CD4-positive, alpha-beta memory T cell (primary cell): ENCODE data around the gene CCDC110. TPM values are rescaled to one million over a fixed set of nuclear protein-coding genes. Genes with fewer than 3 reads are reported as not detected.

Experiments used
- CTCF ChIA-PET: fragments of 350-600 bp; sonication (Branson Sonifier 250); formaldehyde crosslinking; loops from one replicate; lab custom pipeline; 2021; ENCODE audit warnings: inconsistent platforms; ENCODE audit not compliant: partially characterized antibody; lab: Charles Lee
- POLR2A ChIA-PET: fragments of 350-600 bp; sonication (Branson Sonifier 250); formaldehyde crosslinking; loops from one replicate; lab custom pipeline; 2021; ENCODE audit not compliant: partially characterized antibody; lab: Charles Lee
- DNase-seq, 5 donors: peaks; one replicate each; pipeline versions ENCODE4 v3.0.0 to v3.0.0-alpha.2; 2020 to 2022; ENCODE audit warnings: mixed read lengths in 1 of 5
- H3K27ac ChIP-seq: one replicate; pipeline ENCODE4 v1.7.0; 2013; ENCODE audit warnings: low read depth, low read length
- H3K27me3 ChIP-seq: 2 replicates; pipeline ENCODE4 v1.7.0; 2013; ENCODE audit warnings: mild to moderate bottlenecking, low read length, moderate library complexity; ENCODE audit not compliant: insufficient read depth
- H3K36me3 ChIP-seq: 2 replicates; pipeline ENCODE4 v1.7.0; 2013; ENCODE audit warnings: mild to moderate bottlenecking, low read length, moderate library complexity; ENCODE audit not compliant: insufficient read depth
- H3K4me1 ChIP-seq: 2 replicates; pipeline ENCODE4 v1.7.0; 2013; ENCODE audit warnings: mild to moderate bottlenecking, low read length, moderate library complexity; ENCODE audit not compliant: insufficient read depth
- H3K4me3 ChIP-seq, 2 donors: one replicate each; pipeline ENCODE4 v1.7.0; 2013; ENCODE audit warnings: low read length in 2 of 2, mild to moderate bottlenecking in 1 of 2
- H3K9me3 ChIP-seq, 2 donors: one replicate each; pipeline ENCODE4 v1.7.0; 2013; ENCODE audit warnings: low read length in 2 of 2, control low read depth in 1 of 2; ENCODE audit not compliant: control insufficient read depth in 1 of 2
- H3K27ac Mint-ChIP-seq, 7 donors: one replicate each; pipeline ENCODE4 v1.8.0; 2020 to 2021; ENCODE audit warnings: mixed read lengths in 7 of 7, mild to moderate bottlenecking in 6 of 7, inconsistent platforms in 3 of 7, moderate library complexity in 3 of 7
- H3K27me3 Mint-ChIP-seq, 2 donors: one replicate each; pipeline ENCODE4 v1.8.0; 2020 to 2021; ENCODE audit warnings: mixed read lengths in 2 of 2
- H3K36me3 Mint-ChIP-seq, 2 donors: one replicate each; pipeline ENCODE4 v1.8.0; 2020 to 2021; ENCODE audit warnings: mixed read lengths in 2 of 2, inconsistent platforms in 1 of 2, mild to moderate bottlenecking in 1 of 2
- H3K4me1 Mint-ChIP-seq, 4 donors: one replicate each; pipeline ENCODE4 v1.8.0; 2020 to 2021; ENCODE audit warnings: mixed read lengths in 4 of 4, mild to moderate bottlenecking in 1 of 4
- H3K4me3 Mint-ChIP-seq, 8 donors: one replicate each; pipeline ENCODE4 v1.8.0; 2020 to 2021; ENCODE audit warnings: mixed read lengths in 8 of 8, mild to moderate bottlenecking in 7 of 8, moderate library complexity in 6 of 8, inconsistent platforms in 3 of 8
- H3K9me3 Mint-ChIP-seq, 8 donors: one replicate each; pipeline ENCODE4 v1.8.0; 2020 to 2021; ENCODE audit warnings: mixed read lengths in 8 of 8, mild to moderate bottlenecking in 5 of 8, inconsistent platforms in 3 of 8, moderate library complexity in 1 of 8
- intact Hi-C: fragments of 100-400 bp; cut with micrococcal nuclease; formaldehyde crosslinking; loops from one replicate; pipeline ENCODE4 v1.15.1; 2023
- polyA plus RNA-seq, 2 donors: library from polyadenylated mRNA; unstranded; fragments of 300-500 nt; fragmentation: Illumina TruSeq; gene quantifications; one replicate each; pipeline ENCODE4 v1.2.3, GENCODE V29; 2021
- total RNA-seq, 2 experiments: library from RNA; stranded (reverse); gene quantifications; one replicate each; pipeline ENCODE4 v1.2.3, GENCODE V29; 2021

The CCDC110 gene
- total and polyA plus RNA-seq, 4 experiments from 2014 or later = 0.19 to 0.90 (median 0.24) TPM; not detected in 1

DNA sequence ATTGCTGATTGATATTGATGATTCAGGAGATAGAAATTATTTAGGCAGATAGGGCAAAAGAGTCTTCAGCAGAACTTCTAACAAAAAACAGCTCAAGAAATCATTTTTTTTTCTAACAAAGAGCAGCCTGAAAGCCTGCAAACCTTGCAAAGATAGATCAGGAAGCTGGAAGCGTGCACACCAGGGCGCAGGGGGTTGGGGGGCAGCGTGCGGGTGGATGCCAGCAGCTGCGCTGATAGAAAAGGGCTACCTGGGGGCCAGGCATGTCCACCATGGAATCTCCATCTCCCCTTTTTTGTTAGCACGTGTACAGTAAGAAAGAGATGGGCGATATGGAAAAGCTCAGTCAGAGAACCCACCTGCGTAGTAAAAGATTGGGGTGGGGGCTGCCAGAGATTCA is 1.7 kb upstream of the CCDC110 start:
- H3K27me3 Mint-ChIP-seq = peaks cover 14% of the 10 kb centered on the region in 2 donors
- no peaks in the 10 kb centered on the region for H3K9me3 ChIP-seq
- peaks cover 0 to 1% (median 0%) of the 10 kb centered on the region in 8 donors for H3K9me3 Mint-ChIP-seq
- H3K4me1 ChIP-seq = peaks cover 16% of the 10 kb centered on the region
- H3K27ac ChIP-seq = no peak overlapping the region
- no peaks in the 10 kb centered on the region for H3K36me3 Mint-ChIP-seq
- H3K36me3 ChIP-seq = no peaks in the 10 kb centered on the region
- POLR2A ChIA-PET = no interaction called here
- peaks cover 6 to 17% (median 10%) of the 10 kb centered on the region in 4 donors for H3K4me1 Mint-ChIP-seq
- intact Hi-C loops = loop anchor here (5.0 to 10.0 kb wide), 4 partner anchors 646 to 1114 kb away; partner anchors contain the start of genes ACSL1 and CENPU
- no peak for DNase-seq
- CTCF ChIA-PET = interaction anchor here (1.0 to 2.1 kb wide), 3 partner anchors 13 to 125 kb away, joined by 3 to 8 read pairs (median 6); no protein-coding TSS in a partner anchor
- no peak overlapping the region for H3K27ac Mint-ChIP-seq
- H3K4me3 Mint-ChIP-seq = no peak overlapping the region
- no peaks in the 10 kb centered on the region for H3K27me3 ChIP-seq
- no peak overlapping the region for H3K4me3 ChIP-seq

DNA sequence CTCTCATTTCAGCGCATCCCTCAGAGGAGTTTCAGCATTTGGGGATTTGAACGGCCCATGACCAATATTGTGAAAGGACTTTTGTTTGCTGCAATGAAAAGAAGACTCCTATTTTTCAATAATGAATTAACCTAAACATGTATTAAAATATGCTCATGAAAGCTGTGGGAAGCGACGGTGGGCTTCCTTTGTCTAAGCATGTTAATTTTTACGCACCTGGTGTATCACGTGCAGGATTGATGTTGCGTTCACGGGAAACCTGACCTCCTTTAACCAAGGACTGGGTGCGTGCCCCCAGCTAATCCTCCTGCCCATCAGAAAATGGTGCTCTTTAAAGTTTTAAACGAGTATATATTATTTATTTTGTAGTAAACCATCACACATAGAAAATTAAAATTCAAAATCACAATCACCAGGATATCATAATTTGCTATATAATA is 590 bp upstream of the CCDC110 start:
- Mint-ChIP-seq H3K27ac (peak overlapping the region in 6 of 7 donors; percentile 76 to 93 (median 86)), H3K4me1 (peaks cover 6 to 17% (median 10%) of the 10 kb centered on the region in 4 donors), H3K9me3 (peaks cover 0 to 1% (median 0%) of the 10 kb centered on the region in 8 donors), H3K4me3 (peak overlapping the region; percentile 86 to 94 (median 92)), H3K36me3 (no peaks in the 10 kb centered on the region), H3K27me3 (peaks cover 5 to 7% of the 10 kb centered on the region in 2 donors)
- no peaks in the 10 kb centered on the region for H3K36me3 ChIP-seq
- H3K4me3 ChIP-seq = peak overlapping the region; percentile 17 to 72
- H3K27me3 ChIP-seq = no peaks in the 10 kb centered on the region
- ChIA-PET CTCF (interaction anchor here (1.8 to 2.1 kb wide), 2 partner anchors 14 to 125 kb away, joined by 6 to 9 read pairs; no protein-coding TSS in a partner anchor), POLR2A (interaction anchor here (1.0 to 1.4 kb wide), 2 partner anchors 46 to 76 kb away, joined by 5 to 6 read pairs; partner anchors contain the start of genes ANKRD37 and LRP2BP)
- no peaks in the 10 kb centered on the region for H3K9me3 ChIP-seq
- peaks cover 16% of the 10 kb centered on the region for H3K4me1 ChIP-seq
- H3K27ac ChIP-seq = no peak overlapping the region
- intact Hi-C loops = loop anchor here (5.0 to 10.0 kb wide), 4 partner anchors 645 to 1115 kb away; partner anchors contain the start of genes ACSL1 and CENPU
- peak in 1 of 5 donors; percentile 15 for DNase-seq

DNA sequence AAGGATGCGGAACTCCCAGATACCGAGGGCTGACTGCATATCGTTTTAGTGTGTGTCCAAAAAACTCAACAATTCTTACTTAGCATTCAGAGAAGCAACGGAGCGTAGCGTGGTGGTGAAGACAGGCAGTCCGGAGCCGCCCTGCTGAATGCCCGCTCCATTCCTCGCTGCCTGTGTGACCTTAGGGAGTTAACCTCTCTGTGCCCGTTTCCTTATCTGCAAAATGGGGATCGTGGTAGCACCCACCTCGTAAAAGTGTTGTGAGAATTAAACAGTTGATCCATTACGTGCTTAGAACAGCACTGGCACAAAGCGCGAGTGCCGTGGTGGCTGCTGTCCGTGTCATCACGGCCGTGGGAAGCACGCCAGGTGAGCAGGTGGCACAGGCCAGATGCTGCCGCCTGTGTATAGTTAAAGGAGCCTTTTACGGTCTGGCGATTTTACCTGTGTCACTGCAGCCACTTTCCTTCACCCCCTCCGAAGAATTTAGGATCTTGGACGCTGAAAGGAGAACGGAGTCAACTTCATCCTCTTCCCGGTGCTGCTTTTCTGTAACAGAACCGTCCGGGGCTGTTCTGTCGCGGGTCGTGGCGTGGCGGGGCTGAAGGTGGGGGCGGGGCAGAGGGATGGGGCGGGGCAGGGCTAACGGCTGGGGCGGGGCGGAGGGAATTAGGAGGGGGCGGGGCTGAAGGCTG is 885 bp downstream of the CCDC110 start:
- H3K9me3 ChIP-seq = no peaks in the 10 kb centered on the region
- Mint-ChIP-seq H3K27ac (peak overlapping the region; percentile 68 to 93 (median 82)), H3K36me3 (no peaks in the 10 kb centered on the region), H3K27me3 (peaks cover 0 to 2% of the 10 kb centered on the region in 2 donors), H3K4me1 (peaks cover 6 to 17% (median 10%) of the 10 kb centered on the region in 4 donors), H3K4me3 (peak overlapping the region; percentile 82 to 90 (median 86)), H3K9me3 (peaks cover 0 to 1% (median 0%) of the 10 kb centered on the region in 8 donors)
- H3K27me3 ChIP-seq = no peaks in the 10 kb centered on the region
- ChIA-PET POLR2A (interaction anchor here (1.1 to 1.9 kb wide), 2 partner anchors 44 to 45 kb away, joined by 4 to 5 read pairs; partner anchors contain the start of gene UFSP2), CTCF (interaction anchor here (1.0 to 2.2 kb wide), 3 partner anchors 40 to 127 kb away, joined by 3 to 6 read pairs (median 3); partner anchors contain the start of gene UFSP2)
- H3K4me3 ChIP-seq = peak overlapping the region; percentile 66 to 88
- intact Hi-C loops = loop anchor here (1.0 to 10.0 kb wide), 11 partner anchors 45 to 1966 kb away; partner anchors contain the start of genes ACSL1, ANKRD37, CASP3 and CENPU
- peaks cover 16% of the 10 kb centered on the region for H3K4me1 ChIP-seq
- H3K36me3 ChIP-seq = no peaks in the 10 kb centered on the region
- H3K27ac ChIP-seq = no peak overlapping the region
- peak; percentile 61 to 68 (median 65) for DNase-seq

DNA sequence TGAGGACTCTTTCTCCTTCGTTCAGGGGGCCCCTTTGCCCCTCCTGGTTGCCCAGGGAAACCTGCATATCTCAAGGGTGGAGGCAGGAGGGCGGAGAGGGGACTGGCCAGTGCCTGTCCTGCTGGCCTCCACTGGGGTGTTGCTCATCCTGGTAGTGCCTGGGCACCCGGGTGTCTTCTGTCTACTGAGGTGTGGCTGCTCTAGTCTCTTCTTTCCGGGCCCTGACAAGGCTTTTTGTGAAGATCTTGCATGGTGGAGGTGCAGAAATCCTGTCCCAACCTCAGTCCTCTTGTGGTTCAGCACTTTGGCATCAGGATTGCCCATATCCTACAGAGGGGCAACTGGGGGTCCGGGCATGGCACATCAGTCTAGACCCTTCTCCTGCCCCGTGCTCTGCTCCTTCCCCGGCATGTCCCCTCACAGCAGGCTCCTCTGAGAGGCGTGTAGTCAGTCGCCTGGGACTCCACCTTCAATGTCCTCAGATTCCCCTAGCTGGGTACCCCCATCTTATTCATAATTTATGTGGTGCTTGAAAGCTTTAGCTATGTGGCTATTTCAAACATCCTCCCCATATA is 1.9 kb downstream of the CCDC110 start:
- Mint-ChIP-seq H3K4me1 (peaks cover 6 to 17% (median 10%) of the 10 kb centered on the region in 4 donors), H3K36me3 (no peaks in the 10 kb centered on the region), H3K4me3 (no peak overlapping the region), H3K9me3 (peaks cover 0 to 1% (median 0%) of the 10 kb centered on the region in 8 donors), H3K27me3 (peaks cover 0 to under 1% of the 10 kb centered on the region in 2 donors), H3K27ac (peak overlapping the region in 5 of 7 donors; percentile 8 to 69 (median 48))
- ChIA-PET CTCF (interaction anchor here (1.0 to 2.2 kb wide), 3 partner anchors 39 to 128 kb away, joined by 3 to 6 read pairs (median 3); partner anchors contain the start of gene UFSP2), POLR2A (interaction anchor here (1.1 to 1.9 kb wide), 3 partner anchors 43 to 327 kb away, joined by 3 to 5 read pairs (median 4); partner anchors contain the start of genes SLC25A4 and UFSP2)
- H3K4me1 ChIP-seq = peaks cover 16% of the 10 kb centered on the region
- H3K27me3 ChIP-seq = no peaks in the 10 kb centered on the region
- peak in 1 of 5 donors; percentile 1 for DNase-seq
- no peaks in the 10 kb centered on the region for H3K9me3 ChIP-seq
- intact Hi-C loops = loop anchor here (2.0 to 10.0 kb wide), 5 partner anchors 642 to 1965 kb away; partner anchors contain the start of genes ACSL1, CENPU and ING2
- H3K27ac ChIP-seq = no peak overlapping the region
- H3K4me3 ChIP-seq = no peak overlapping the region
- H3K36me3 ChIP-seq = no peaks in the 10 kb centered on the region

DNA sequence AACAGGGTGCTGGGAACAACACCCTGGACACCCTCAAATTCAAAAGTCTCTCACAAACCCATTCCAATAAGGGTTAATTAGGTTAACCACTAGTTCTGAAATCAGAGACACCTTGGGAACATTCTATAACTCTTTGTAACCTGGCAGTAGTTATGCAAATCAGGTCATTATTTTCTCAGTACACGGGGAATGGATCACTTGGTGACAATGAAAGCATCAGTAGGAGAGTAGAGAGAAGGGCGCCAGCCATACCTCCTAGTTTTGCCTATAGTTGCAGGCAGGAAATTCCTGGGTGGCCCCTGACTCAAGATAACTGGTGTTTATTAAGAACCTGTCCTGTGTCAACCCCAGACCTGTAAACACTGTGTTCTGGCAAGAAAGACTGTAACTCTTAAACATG is 2.5 kb downstream of the CCDC110 start:
- H3K27me3 ChIP-seq = no peaks in the 10 kb centered on the region
- no peak for DNase-seq
- no peak overlapping the region for H3K4me3 ChIP-seq
- no peaks in the 10 kb centered on the region for H3K9me3 ChIP-seq
- H3K4me3 Mint-ChIP-seq = peak overlapping the region in 1 of 8 donors; percentile 12
- peaks cover 6 to 17% (median 10%) of the 10 kb centered on the region in 4 donors for H3K4me1 Mint-ChIP-seq
- POLR2A ChIA-PET = interaction anchor here (1.2 kb wide), 1 partner anchor 326 kb away, joined by 3 read pairs; the partner anchor contains the start of gene SLC25A4
- peaks cover 16% of the 10 kb centered on the region for H3K4me1 ChIP-seq
- no peaks in the 10 kb centered on the region for H3K36me3 Mint-ChIP-seq
- intact Hi-C loops = no loop called here
- CTCF ChIA-PET = interaction anchor here (2.2 kb wide), 1 partner anchor 43 kb away, joined by 6 read pairs; the partner anchor contains the start of gene UFSP2
- no peaks in the 10 kb centered on the region for H3K27me3 Mint-ChIP-seq
- H3K9me3 Mint-ChIP-seq = peaks cover 0 to 1% (median 0%) of the 10 kb centered on the region in 8 donors
- H3K27ac ChIP-seq = no peak overlapping the region
- H3K36me3 ChIP-seq = no peaks in the 10 kb centered on the region
- no peak overlapping the region for H3K27ac Mint-ChIP-seq

DNA sequence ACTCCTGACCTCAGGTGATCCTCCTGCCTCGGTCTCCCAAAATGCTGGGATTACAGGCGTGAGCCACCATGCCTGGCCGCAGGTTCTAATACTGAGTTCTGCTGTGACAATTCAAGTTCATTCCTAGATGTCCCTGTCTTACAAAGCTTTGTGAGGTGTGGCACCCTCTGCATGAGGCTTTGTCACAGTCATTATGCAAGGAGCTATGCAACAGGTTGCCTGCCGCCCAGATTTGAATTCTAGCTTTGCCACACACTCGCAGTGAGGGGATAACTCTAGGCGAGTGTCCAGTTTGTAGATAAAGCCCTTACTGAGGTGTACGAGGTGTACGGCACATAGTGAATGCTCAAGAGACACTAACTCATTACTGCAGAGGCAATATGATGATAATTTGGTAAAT is 3.5 kb downstream of the CCDC110 start:
- Histone ChIP-seq H3K27ac (no peak overlapping the region), H3K4me1 (peaks cover 16% of the 10 kb centered on the region), H3K27me3 (no peaks in the 10 kb centered on the region), H3K4me3 (no peak overlapping the region), H3K36me3 (no peaks in the 10 kb centered on the region), H3K9me3 (no peaks in the 10 kb centered on the region)
- Mint-ChIP-seq H3K9me3 (peaks cover 0 to 1% (median 0%) of the 10 kb centered on the region in 8 donors), H3K27me3 (no peaks in the 10 kb centered on the region), H3K4me3 (no peak overlapping the region), H3K36me3 (no peaks in the 10 kb centered on the region), H3K4me1 (peaks cover 6 to 17% (median 10%) of the 10 kb centered on the region in 4 donors), H3K27ac (no peak overlapping the region)
- CTCF ChIA-PET = interaction anchor here (0.7 to 2.2 kb wide), 3 partner anchors 21 to 131 kb away, joined by 3 to 6 read pairs (median 4); partner anchors contain the start of gene UFSP2
- intact Hi-C loops = no loop called here
- POLR2A ChIA-PET = no interaction called here
- no peak for DNase-seq
